ENCODE data around the gene ZFAND4.

GRCh38 chr10:45586028-45586824 lies 86.3 kb downstream of the ZFAND4 start:
- no peak for TF ChIP-seq GABPA (IDR thresholded peaks at IDR 0.05; ENCODE audit: low read depth)
- TF ChIP-seq HDAC2 (IDR thresholded peaks at IDR 0.05), result no peak
- TF ChIP-seq CTCF (IDR thresholded peaks at IDR 0.05 in 2 of 3, conservative IDR thresholded peaks at IDR 0.05 in 1 of 3; ENCODE audit: control insufficient read depth in 2 of 3, extremely low read depth in 1 of 3, insufficient read depth in 1 of 3, low read depth in 3 of 3, low read length in 3 of 3), result no peak
- no peak for TF ChIP-seq JUNB (IDR thresholded peaks at IDR 0.05)
- no peak for TF ChIP-seq POLR2A (IDR thresholded peaks at IDR 0.05; ENCODE audit: low read depth, low read length)
- TF ChIP-seq EZH2 (IDR thresholded peaks at IDR 0.05; ENCODE audit: borderline replicate concordance, control insufficient read depth, low read depth, low read length), result no peak
- TF ChIP-seq TCF7 (IDR thresholded peaks at IDR 0.05; ENCODE audit: borderline replicate concordance), result no peak
- no peak for TF ChIP-seq POLR2AphosphoS5 (IDR thresholded peaks at IDR 0.05; ENCODE audit: low read length)
